ENCODE results near the gene WWOX.

WWOX gene

DNA sequence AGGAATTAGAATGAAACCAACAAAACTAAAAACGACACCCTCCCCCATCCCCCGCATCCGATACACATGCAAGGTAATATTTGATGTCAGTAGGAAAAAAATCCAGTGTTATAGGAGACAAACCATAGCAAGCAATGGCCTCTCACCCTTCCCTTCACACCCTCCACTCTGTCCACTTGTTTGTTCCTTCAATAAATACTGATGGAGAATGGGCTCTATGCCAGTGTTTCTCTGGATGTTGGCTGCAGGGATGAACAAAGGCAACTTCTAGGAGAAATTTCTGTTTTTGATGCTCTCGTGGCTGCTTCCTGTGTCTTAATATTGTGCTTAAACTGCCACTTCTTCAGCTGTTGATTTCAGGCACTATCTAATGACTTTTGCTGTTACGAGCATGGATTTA lies 98.8 kb downstream of the WWOX start:
- no peak for DNase-seq

DNA sequence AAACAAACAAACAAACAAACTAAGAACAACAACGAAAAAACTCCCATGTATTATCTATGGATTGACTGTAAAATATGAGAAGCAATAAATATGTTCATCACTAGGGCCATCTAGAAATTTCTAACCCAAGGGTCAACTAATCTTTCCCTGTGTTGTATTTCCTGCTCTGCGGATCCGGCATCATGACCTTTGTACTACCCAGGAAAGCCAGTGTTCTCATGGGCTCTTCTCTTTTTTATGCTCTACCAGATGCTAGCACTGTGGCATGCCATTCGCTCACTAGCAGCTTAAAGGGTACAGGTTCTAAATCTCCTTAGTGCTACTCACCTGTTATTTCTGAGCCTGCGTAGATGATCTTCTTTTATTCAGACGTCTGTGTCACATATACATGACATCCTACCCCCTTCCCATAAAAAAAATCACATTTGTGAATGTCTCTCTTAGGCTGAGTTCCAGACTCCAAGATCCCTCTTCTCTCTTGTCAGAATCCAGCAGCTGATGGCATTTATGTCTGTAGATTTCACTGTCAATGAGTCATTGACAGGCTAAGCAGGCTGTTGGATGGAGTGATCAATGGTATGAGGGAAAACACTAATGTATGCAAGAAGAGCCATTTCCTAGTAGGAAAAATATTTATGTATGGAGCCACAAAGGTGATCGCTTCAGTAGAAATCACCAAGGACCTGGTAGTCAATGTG lies 100.0 kb downstream of the WWOX start:
- no peak for DNase-seq

DNA sequence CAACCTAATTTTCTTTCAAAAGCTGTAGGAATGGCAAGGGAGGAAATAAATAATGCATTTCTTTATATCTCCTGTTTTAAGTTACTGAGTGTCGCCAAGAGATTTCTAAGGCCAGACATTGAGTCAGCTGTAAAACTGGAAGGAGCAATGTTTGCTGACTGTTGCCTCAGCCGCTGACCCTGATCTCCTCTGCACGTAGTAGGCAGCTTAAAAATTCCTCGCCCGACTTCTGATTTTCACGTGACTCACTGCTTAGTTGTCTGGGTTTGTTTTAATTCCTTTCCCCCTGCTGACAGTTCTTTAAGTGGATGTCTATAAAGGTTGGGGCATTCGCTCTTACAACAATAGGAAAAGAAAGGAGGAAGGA lies 100.6 kb downstream of the WWOX start:
- DNase-seq, result no peak

DNA sequence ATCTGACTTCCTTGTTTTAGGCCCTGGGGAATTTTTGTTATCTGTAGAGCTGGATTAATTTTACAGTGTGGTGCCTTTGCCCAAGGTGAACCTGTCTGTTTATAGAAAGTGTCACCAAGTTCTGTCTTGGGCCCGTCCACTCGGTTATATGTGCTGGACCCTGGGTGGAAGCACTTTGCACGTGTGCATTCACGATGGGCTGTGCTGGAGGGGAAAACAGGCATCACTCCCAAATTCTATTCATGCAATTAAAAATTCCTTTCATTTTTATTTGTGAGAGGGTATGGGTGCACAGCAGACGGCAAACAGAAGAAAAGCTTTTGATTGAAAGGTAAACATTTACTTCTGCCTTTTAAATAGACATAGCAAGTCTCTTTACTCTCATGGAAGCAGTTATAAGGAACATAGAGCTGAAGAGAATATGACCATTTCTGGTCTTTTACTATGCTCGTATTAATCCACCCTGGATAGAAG lies 101.2 kb downstream of the WWOX start:
- no peak for DNase-seq

DNA sequence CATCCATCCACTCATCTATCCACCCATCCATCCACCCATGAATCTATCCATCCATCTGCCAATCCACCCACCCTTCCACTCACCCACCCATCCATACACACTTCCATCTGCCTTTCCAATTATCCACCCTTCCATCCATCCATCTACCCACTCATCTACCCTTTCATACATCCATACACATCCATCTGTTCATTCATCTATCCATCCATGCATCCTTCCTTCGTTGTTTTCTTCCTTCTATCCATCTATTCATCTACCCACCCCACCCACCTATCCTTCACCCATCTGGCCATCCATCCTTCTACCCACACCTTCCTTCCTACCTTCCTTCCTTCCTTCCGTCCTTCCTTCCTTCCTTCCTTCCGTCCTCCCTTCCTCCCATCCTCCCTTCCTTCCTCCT lies 106.1 kb downstream of the WWOX start:
- no peak for DNase-seq

DNA sequence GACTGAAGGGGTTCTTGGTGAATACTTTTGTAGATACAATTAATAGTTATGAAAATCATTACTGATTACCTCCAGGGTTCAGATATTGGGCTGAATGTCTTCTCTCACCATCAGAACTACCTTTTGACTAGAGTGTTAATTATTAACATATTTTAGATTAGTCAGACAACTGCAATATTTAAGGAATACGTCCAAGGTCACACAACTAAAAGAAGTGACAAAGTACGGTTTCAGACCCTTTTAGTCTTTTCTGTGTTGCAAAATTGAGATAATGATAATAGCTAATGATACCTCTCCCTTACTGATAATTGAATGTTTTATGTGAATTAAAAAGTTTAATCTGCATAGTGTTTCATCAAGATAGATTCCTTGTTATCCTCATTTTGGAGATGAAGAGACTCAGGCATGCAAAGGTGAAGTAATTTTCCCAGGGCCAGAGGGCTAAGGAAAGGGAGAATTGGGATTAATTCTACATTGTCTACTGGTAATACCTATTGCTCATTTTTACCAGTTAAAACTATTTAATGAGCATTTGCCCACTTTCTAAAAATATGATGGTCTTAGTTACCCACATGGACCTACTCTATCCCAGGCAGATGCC lies 107.3 kb downstream of the WWOX start:
- DNase-seq, result no peak

DNA sequence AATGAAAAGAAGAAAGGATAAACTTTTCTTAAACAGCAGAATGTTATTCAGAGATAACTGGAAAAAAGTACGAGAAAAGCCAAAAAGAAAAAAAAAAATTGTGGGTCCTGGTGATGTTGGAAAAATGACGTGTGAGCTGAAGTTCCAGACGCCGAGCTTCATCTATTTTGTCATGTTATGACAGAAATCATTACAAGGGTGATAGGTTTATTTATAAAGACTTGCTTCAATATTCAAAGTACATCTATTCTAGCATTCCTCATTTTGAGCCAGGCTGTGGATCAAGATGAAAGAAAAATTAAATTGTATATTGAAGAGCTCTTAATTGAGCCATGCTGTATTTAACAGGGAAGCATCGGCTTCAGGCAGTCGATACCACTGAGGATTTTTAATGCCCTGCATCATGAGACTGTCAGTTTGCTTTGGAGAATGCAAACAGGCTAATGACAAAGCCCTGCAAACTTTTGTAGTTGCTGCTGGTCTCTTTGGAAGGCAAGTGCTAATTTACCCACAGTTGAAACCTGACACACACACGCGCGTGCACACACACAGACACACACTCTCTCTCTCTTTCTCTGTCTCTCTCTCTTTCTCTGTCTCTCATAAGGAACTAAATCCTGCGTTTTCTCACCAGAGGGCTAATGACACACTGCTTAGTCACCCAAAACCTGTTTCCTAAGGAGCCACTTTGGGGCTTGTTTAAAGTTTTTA lies 110.7 kb downstream of the WWOX start:
- no peak for DNase-seq

DNA sequence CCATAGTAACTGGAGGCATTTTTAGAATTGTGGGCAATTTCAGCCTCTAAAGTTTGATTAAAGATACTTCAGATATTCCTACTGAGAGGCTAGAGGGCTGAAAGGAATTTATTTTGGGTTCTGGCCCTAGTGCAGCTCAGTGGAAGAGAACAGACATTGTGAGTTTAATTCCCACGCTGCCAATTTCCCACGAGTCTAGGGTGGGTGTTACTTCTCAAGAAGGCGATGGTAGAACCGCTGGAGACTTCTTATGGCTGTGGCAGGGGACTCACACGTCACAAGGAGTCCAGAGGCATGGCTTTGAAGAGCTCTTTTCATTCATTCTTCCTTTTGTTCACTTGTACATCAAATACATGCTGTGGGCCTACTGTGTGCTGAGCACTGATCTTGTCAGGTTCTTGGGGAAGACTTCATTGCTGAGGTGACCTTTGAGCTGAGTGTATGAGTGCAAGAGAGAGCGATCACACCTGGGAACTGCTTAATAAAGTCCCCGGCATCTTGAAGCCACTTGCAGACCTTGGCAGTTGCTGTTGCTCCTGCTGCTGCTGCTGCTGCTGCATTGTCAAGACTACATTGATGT lies 111.7 kb downstream of the WWOX start:
- DNase-seq, result no peak

DNA sequence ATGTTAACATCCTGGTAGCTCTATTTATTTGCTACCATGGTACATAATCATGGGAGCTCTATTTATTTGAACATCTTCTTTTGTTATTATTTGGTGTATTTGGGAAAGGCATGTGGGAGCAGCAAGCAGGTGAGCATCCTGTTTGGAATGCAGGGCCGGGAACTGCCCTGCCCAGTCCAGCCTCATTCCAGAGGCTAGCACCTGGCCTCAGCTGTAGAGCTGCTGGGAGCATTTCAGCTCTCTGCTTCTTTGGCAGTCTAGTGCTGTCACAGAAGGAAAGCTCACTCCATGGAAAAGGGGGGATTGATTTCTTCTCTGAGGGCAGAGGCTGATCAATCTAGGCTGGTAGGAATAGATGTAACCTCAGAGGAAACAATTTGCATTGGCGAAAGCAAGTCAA lies 112.5 kb downstream of the WWOX start:
- DNase-seq, result no peak

DNA sequence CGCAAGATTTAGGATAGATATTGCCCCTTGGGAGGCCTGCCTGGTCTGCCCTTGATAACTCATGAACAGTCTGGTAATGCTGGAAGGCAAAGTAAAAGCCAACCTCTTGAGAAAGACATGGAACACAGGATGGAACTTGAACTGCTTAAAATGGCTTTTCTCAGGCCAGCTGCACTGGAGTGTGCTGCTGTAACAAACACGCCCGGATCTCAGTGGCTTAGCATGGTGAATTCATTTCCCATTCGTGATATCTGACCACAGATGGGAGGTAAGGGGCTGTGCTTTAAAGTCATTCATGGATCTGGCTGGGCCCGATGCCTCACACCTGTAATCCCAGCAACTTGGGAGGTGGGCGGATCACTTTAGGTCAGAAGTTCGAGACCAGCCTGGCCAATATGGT lies 113.2 kb downstream of the WWOX start:
- no peak for DNase-seq

DNA sequence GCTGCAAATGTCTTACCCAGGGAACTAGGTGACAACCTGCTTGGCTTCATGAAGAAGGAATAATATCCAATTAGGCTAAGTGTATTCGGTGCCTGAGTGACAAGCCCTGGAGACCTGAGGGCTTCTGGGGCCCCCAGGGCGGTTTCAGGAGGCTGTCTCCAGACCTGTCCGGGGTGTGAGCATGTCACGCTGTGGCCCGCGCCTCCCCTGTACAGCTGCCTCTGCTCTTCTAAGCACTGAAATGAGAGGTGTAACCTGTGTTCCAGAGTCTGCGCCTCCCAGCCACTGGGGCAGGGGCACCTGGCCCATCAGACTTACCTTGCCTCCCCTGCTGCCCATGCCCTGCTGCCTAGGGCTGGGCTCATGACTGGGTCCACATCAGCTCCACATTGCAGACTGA lies 114.3 kb downstream of the WWOX start:
- no peak for DNase-seq

DNA sequence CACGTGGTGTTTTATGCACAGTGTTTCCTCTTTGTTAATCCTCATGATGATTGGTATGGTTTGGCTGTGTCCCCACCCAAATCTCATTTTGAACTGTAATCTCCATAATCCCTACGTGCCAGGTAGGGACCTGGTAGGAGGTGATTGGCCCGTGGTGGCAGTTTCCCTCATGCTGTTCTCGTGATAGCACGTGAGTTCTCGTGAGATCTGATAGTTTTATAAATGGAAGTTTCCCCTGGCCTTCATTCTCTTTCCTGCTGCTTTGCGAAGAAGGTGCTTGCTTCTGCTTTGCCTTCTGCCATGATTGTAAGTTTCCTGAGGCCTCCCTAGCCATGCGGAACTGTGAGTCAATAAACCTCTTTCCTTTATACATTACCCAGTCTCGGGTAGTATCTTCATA lies 115.8 kb downstream of the WWOX start:
- DNase-seq, result no peak

DNA sequence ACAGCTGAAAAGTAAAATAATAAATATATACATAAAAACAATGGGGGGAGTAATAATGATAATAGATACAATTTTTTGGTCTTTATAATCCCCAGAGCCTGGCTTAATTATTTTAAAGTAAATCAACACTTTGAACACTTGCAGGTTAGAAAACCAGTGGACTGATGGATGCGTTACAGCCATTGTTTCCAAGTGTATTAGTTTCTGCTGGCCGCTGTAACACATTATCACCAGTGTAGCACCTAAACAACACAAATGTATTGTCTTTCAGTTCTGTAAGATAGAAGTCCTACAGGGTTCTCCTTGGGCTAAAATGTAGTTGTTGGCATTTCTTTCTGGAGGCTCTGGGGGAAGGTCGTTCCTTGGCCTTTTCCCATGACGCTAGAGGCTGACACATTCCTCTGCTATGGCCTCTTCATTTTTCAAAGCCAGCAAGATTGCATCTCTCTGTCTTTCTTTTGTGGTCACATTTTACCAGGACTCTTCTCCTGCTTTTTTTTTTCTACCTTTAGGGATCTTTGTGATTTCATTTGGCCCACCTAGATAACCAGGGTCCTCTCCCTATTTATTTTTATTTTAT lies 116.8 kb downstream of the WWOX start:
- DNase-seq, result no peak

DNA sequence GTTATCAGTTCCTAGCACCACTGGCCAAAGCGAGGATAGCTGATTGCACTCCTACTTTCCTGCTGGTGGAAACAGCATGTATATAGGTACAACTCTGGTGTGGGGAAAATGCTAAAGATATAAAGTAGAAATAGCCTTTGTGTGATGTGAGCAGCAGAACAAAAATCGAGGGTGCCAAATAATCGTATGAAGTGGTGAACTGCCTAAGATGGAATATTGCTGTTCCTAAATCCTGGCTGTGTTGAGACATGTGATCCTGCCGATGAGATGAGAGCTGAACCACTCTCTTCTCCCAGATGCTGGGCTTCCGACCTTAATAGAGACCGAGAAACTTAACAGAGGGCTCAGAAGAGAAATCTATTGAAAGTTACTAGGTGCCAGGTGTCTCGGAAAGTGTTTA lies 117.8 kb downstream of the WWOX start:
- DNase-seq, result no peak

DNA sequence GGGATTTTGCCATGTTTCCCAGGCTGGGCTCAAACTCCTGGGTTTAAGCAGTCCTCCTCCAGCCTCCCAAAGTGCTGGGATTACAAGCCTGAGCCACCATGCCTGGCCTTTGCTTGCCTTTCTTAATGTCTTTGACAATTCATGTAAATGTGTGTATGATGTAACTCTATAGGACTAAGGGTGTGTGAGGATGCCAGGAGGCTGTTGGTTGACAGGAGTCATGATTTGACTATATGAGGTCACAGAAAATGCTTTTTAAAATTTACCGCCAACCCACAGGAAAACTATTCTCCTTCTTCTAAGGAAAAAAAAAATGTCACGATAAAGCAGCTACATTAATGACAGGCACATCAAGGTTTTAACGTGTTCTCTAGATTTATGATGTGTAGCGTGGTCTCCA lies 118.8 kb downstream of the WWOX start:
- no peak for DNase-seq

DNA sequence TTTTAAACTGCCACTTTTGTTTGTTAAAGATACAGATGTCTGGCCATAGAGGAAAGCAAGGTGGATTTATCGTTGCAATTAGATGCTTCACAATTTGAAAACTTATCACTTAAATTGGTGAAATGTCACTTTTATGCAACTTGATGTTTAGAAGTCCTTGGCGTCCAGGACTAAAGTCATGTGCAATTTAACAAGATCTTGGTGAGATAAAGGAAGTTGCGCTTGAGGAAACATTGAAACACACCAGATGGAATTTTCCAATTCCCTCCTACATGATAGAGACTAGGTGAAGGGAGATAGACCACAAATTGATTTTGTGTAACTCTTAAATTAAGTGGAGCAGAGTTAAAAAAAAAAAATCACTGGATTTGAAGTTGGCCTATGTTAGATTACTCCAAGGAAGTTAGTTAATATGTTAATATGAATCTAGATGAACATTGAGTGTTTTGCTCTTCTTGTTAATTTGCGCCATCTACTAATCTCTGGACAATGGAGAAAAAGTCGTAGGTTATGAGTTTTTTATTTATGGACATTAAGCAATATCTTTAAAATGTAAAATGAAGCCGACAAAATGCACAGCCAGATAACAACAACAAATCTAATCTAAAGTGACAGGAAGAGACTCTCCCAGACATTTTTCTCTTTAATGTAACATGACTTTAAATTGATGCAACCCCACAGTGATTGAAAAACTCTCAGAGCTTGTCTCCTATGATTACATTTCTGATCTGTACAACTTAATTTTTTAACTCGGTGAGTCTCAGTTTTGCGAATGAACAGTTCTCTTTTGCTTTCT lies 119.6 kb downstream of the WWOX start:
- DNase-seq, result no peak

DNA sequence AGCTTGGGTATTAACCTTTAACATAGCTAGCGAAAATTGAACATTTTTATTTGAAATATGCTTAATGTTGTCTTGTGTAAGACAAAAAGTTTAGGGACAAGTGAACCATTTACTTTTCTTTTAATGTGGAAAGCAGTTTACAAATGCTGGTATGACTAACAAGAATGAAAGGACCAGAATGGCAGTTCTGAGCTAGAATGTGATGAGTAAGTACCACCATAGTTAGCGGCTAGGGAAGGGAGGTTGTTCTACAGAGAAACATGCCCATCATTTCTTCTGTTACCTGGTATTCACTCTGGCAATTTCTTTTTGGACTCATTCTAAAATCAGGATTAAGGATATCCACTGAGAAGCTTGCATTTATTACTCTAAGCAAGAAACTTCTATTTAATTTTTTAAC lies 121.1 kb downstream of the WWOX start:
- no peak for DNase-seq

DNA sequence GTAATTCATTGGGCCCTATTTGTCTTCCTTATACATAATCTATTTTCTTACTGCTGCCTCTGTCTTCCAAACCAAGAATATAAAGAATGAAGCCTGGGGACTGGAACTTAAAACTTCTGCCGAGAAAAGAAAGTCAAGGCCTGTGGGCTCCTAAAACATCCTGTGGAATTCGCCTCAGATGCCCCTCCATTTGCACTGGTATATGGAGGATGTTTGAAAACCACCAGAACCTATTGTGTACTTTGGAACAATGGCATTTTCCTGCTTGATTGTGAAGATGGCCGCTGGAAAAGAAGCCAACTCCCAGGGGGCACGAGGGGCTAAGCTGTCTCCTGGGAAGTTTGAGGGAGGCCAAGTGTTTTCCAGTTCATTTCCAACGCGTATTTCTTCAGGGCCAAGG lies 122.4 kb downstream of the WWOX start:
- DNase-seq, result no peak

DNA sequence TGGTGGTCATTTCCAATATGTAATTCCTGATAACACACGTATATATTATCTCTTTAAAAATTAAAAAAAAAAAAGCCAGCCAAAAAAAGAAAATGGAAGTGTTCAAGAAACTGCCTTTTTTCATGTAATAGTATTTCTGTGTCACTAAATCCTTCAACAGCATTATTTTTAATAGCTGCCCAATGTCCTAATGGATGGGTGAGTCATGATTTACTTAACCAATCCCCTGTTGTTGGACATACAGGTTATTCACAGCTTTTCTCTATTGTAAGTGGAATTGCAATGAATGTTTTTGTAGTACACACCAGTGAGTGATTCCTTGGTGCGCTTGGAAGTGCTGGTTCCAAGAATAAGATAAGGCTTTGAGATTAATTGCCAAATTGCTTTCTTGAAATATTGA lies 124.9 kb downstream of the WWOX start:
- DNase-seq, result no peak

DNA sequence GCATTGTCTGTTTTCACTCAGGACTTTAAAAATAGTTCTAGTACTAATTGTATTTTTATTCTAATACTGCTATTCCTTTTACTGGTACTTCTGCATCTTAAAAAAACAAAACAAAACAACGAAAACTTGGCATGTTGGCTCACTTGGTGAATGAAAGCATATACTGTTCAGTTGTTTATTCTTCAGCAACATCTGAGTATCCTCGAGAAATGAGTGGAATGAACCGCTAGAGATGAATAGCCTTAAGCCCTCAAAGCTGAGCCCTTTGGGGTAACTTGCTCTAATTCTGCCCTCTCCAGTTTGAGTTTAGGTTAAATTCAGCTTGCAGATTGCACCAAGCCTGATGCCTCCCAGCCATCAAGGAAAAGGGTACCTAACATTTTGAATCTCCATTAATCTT lies 126.5 kb downstream of the WWOX start:
- DNase-seq, result no peak

DNA sequence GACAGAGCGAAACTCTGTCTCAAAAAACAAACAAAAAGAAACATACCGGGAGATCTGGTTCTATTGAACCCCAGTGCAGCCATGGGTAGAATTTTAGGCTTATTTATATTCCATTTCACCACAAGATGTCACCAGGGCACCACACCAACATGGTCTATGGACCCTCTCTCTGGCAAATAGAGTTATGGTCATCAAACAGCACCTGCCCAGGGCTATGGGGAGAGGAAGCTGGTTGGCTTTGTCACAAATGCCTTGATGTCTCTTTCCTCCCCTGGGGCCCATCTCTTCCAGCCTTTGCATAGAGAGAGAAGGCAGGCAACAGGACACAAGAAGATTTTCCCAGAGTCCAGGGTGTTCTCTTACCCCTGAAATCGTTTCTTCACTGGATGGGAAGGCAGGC lies 128.4 kb downstream of the WWOX start:
- DNase-seq, result no peak

DNA sequence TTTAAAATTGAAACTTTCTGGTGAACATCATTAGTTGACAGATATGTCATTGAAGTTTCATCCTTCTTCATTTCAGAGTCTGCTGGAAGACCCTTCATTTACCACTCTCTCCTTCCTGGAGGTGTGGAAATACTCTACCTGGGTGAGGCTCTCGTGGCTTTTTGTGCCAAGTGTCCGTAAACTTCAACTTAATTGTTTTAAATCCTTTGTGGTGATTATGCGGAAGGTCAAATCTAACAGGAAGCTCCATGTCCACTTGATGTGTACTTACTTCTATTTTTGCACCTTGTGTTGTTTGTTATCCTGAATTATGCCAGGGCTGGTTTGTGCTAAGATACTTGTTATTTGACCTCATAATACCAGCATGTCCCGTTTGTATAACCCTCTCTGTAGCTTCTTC lies 129.2 kb downstream of the WWOX start:
- DNase-seq, result no peak

DNA sequence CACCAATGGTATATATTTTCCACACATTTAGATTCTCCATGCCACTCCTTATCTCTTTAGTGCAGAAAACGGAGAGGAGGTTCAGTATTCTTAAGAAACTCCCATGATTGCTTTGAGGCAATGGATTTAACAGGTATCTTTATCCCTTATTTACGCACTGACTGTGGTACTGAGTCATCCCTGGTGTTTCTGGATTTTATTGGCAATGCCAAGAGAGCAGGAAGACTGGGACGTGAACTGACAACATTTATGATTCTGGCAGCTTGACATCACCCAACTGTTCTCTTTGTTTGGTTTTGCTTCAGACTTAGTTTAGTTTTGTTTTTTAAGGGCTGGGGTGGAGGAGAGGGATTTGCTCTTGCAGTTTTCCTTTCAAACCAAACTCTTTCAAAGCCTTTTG lies 131.4 kb downstream of the WWOX start:
- DNase-seq, result no peak

Data from femur (tissue), 1 donor.